Stomach smooth muscle (tissue), 2 donors: Measurements from ENCODE around the gene CFAP43.

Experiments
- H3K27ac ChIP-seq: one replicate; pipeline ENCODE4 v1.7.0; 2013; ENCODE audit warnings: mild to moderate bottlenecking, low read length, inconsistent platforms
- H3K27me3 ChIP-seq, 2 donors: one replicate each; pipeline ENCODE4 v1.7.0; 2013; ENCODE audit warnings: low read length in 2 of 2; ENCODE audit not compliant: insufficient read depth in 2 of 2, control insufficient read depth in 1 of 2
- H3K36me3 ChIP-seq, 2 donors: one replicate each; pipeline ENCODE4 v1.7.0; 2013; ENCODE audit warnings: low read length in 2 of 2; ENCODE audit not compliant: control insufficient read depth in 2 of 2, insufficient read depth in 2 of 2
- H3K4me1 ChIP-seq: one replicate; pipeline ENCODE4 v1.7.0; 2013; ENCODE audit warnings: low read length; ENCODE audit not compliant: control insufficient read depth, insufficient read depth
- H3K4me3 ChIP-seq, 2 donors: one replicate each; pipeline ENCODE4 v1.7.0; 2013; ENCODE audit warnings: low read length in 2 of 2
- H3K9ac ChIP-seq, 2 donors: one replicate each; pipeline ENCODE4 v1.7.0; 2013; ENCODE audit warnings: low read length in 2 of 2, mild to moderate bottlenecking in 1 of 2
- H3K9me3 ChIP-seq, 2 donors: one replicate each; pipeline ENCODE4 v1.7.0; 2013; ENCODE audit warnings: low read length in 2 of 2; ENCODE audit not compliant: control insufficient read depth in 2 of 2
- donor health status: healthy.
- donor health status: Pancreatic carcinoma.

The CFAP43 gene

GRCh38 chr10:104099269-104099668 is 132.9 kb downstream of the CFAP43 start:
- Histone ChIP-seq H3K36me3 (no peaks in the 10 kb centered on the region), H3K4me3 (no peak overlapping the region), H3K27me3 (no peaks in the 10 kb centered on the region), H3K9ac (no peak overlapping the region), H3K27ac (no peak overlapping the region), H3K9me3 (peaks cover 0 to 6% of the 10 kb centered on the region in 2 donors), H3K4me1 (no peaks in the 10 kb centered on the region)

GRCh38 chr10:104098358-104098925 is 133.7 kb downstream of the CFAP43 start:
- no peaks in the 10 kb centered on the region for H3K36me3 ChIP-seq
- no peaks in the 10 kb centered on the region for H3K4me1 ChIP-seq
- H3K9me3 ChIP-seq, result peaks cover 0 to 6% of the 10 kb centered on the region in 2 donors
- no peak overlapping the region for H3K4me3 ChIP-seq
- no peak overlapping the region for H3K27ac ChIP-seq
- no peaks in the 10 kb centered on the region for H3K27me3 ChIP-seq
- no peak overlapping the region for H3K9ac ChIP-seq

GRCh38 chr10:104096692-104097091 is 135.5 kb downstream of the CFAP43 start:
- no peaks in the 10 kb centered on the region for H3K4me1 ChIP-seq
- H3K9ac ChIP-seq, result no peak overlapping the region
- H3K27ac ChIP-seq, result no peak overlapping the region
- no peaks in the 10 kb centered on the region for H3K36me3 ChIP-seq
- no peaks in the 10 kb centered on the region for H3K27me3 ChIP-seq
- no peak overlapping the region for H3K4me3 ChIP-seq
- H3K9me3 ChIP-seq, result peaks cover 0 to 6% of the 10 kb centered on the region in 2 donors

- Histone ChIP-seq H3K27me3 (no peaks in the 10 kb centered on the region), H3K9me3 (peaks cover 0 to 6% of the 10 kb centered on the region in 2 donors), H3K4me3 (no peak overlapping the region), H3K4me1 (no peaks in the 10 kb centered on the region), H3K9ac (no peak overlapping the region), H3K27ac (no peak overlapping the region), H3K36me3 (no peaks in the 10 kb centered on the region)
Measured at GRCh38 chr10:104092749-104093148, 139.4 kb downstream of the CFAP43 start.

- Histone ChIP-seq H3K27me3 (no peaks in the 10 kb centered on the region), H3K4me1 (no peaks in the 10 kb centered on the region), H3K9ac (no peak overlapping the region), H3K27ac (no peak overlapping the region), H3K36me3 (no peaks in the 10 kb centered on the region), H3K9me3 (no peaks in the 10 kb centered on the region), H3K4me3 (no peak overlapping the region)
Measured at GRCh38 chr10:104090611-104091010, 141.6 kb downstream of the CFAP43 start.

- H3K4me1 ChIP-seq, result no peaks in the 10 kb centered on the region
- H3K9ac ChIP-seq, result no peak overlapping the region
- H3K4me3 ChIP-seq, result no peak overlapping the region
- H3K9me3 ChIP-seq, result no peaks in the 10 kb centered on the region
- H3K36me3 ChIP-seq, result no peaks in the 10 kb centered on the region
- H3K27ac ChIP-seq, result no peak overlapping the region
- H3K27me3 ChIP-seq, result no peaks in the 10 kb centered on the region
Measured at GRCh38 chr10:104089621-104090020, 142.5 kb downstream of the CFAP43 start.

- H3K4me1 ChIP-seq, result no peaks in the 10 kb centered on the region
- H3K9me3 ChIP-seq, result no peaks in the 10 kb centered on the region
- no peaks in the 10 kb centered on the region for H3K36me3 ChIP-seq
- H3K27ac ChIP-seq, result no peak overlapping the region
- H3K4me3 ChIP-seq, result no peak overlapping the region
- H3K27me3 ChIP-seq, result no peaks in the 10 kb centered on the region
- no peak overlapping the region for H3K9ac ChIP-seq
Measured at GRCh38 chr10:104088239-104088638, 143.9 kb downstream of the CFAP43 start.

- Histone ChIP-seq H3K4me3 (no peak within 1 kb of the TSS), H3K36me3 (no peaks in the 10 kb centered on the region), H3K27me3 (no peaks in the 10 kb centered on the region), H3K27ac (no peak within 1 kb of the TSS), H3K9ac (no peak within 1 kb of the TSS), H3K4me1 (peaks cover 3% of the 10 kb centered on the region), H3K9me3 (no peaks in the 10 kb centered on the region)
Measured at GRCh38 chr10:104085801-104086400, 146.3 kb downstream of the CFAP43 start, which contains the start of gene COL17A1. TSS of gene COL17A1 (minus strand) at chr10:104085880. CDS start at chr10:104080673, 5,207 bp downstream.

GRCh38 chr10:104084482-104085142 is 147.6 kb downstream of the CFAP43 start:
- no peaks in the 10 kb centered on the region for H3K9me3 ChIP-seq
- no peak overlapping the region for H3K4me3 ChIP-seq
- H3K27me3 ChIP-seq, result no peaks in the 10 kb centered on the region
- H3K9ac ChIP-seq, result no peak overlapping the region
- peaks cover 3% of the 10 kb centered on the region for H3K4me1 ChIP-seq
- no peak overlapping the region for H3K27ac ChIP-seq
- no peaks in the 10 kb centered on the region for H3K36me3 ChIP-seq

- Histone ChIP-seq H3K27ac (no peak overlapping the region), H3K4me1 (peaks cover 3% of the 10 kb centered on the region), H3K4me3 (no peak overlapping the region), H3K36me3 (no peaks in the 10 kb centered on the region), H3K9ac (no peak overlapping the region), H3K9me3 (no peaks in the 10 kb centered on the region), H3K27me3 (no peaks in the 10 kb centered on the region)
Measured at GRCh38 chr10:104081998-104082397, 150.2 kb downstream of the CFAP43 start.

- H3K36me3 ChIP-seq, result no peaks in the 10 kb centered on the region
- peaks cover 0 to 2% of the 10 kb centered on the region in 2 donors for H3K27me3 ChIP-seq
- no peak overlapping the region for H3K9ac ChIP-seq
- peaks cover 3% of the 10 kb centered on the region for H3K4me1 ChIP-seq
- H3K9me3 ChIP-seq, result no peaks in the 10 kb centered on the region
- no peak overlapping the region for H3K4me3 ChIP-seq
- H3K27ac ChIP-seq, result no peak overlapping the region
Measured at GRCh38 chr10:104080762-104081161, 151.4 kb downstream of the CFAP43 start.
